ENCODE results near the gene FAM193B.

DNA sequence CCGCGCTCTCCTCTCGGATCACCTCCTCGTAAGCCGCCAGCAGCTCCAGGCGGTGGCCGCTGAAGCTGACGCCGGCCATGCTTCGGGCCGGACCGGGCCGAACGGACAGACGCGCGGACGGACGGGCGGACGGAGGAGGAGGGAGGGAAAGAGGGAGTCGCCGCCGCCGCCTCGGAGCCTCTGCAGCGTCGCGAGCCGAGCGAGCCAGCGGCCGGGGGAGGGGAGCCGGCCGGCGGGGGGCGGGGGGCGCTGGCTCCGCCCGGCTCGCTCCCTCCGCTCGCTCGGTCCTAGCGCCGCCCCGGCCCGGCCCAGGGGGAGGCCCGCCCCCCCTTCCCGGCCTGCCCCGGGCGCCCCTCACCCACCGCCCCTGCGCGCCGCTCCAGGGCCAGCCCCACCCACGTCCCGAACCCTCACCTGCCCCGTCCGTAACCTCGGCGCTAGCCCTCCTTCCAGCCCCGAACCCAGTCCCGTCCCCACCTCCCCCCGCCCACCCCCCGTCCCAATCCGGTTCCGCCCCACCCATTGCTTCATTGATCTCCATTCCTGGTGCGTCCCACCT lies 80.8 kb downstream of the FAM193B start, which contains the start of gene DBN1:
- TF ChIP-seq, protein P1, sequence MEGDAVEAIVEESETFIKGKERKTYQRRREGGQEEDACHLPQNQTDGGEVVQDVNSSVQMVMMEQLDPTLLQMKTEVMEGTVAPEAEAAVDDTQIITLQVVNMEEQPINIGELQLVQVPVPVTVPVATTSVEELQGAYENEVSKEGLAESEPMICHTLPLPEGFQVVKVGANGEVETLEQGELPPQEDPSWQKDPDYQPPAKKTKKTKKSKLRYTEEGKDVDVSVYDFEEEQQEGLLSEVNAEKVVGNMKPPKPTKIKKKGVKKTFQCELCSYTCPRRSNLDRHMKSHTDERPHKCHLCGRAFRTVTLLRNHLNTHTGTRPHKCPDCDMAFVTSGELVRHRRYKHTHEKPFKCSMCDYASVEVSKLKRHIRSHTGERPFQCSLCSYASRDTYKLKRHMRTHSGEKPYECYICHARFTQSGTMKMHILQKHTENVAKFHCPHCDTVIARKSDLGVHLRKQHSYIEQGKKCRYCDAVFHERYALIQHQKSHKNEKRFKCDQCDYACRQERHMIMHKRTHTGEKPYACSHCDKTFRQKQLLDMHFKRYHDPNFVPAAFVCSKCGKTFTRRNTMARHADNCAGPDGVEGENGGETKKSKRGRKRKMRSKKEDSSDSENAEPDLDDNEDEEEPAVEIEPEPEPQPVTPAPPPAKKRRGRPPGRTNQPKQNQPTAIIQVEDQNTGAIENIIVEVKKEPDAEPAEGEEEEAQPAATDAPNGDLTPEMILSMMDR (conservative IDR thresholded peaks at IDR 0.05; ENCODE audit: low read depth, low read length) = no peak
- no peak for TF ChIP-seq EZH2 (IDR thresholded peaks at IDR 0.05; ENCODE audit: borderline replicate concordance, low read depth, low read length, poor library complexity, severe bottlenecking)
